ENCODE measurements around the gene SOHLH1.

- TF ChIP-seq CTCF (IDR thresholded peaks at IDR 0.05 in 2 of 3, conservative IDR thresholded peaks at IDR 0.05 in 1 of 3; ENCODE audit: control insufficient read depth in 2 of 3, extremely low read depth in 1 of 3, insufficient read depth in 1 of 3, low read depth in 3 of 3, low read length in 3 of 3) = no peak
- TF ChIP-seq ZBTB11 (CRISPR knock-in tag; IDR thresholded peaks at IDR 0.05) = no peak
- TF ChIP-seq, protein P1, sequence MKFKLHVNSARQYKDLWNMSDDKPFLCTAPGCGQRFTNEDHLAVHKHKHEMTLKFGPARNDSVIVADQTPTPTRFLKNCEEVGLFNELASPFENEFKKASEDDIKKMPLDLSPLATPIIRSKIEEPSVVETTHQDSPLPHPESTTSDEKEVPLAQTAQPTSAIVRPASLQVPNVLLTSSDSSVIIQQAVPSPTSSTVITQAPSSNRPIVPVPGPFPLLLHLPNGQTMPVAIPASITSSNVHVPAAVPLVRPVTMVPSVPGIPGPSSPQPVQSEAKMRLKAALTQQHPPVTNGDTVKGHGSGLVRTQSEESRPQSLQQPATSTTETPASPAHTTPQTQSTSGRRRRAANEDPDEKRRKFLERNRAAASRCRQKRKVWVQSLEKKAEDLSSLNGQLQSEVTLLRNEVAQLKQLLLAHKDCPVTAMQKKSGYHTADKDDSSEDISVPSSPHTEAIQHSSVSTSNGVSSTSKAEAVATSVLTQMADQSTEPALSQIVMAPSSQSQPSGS (IDR thresholded peaks at IDR 0.05; ENCODE audit: low read length) = no peak
- TF ChIP-seq SREBF1 (IDR thresholded peaks at IDR 0.05; ENCODE audit: low read length) = no peak
- TF ChIP-seq BCL11A (IDR thresholded peaks at IDR 0.05; ENCODE audit: low read depth, low read length) = no peak
- no peak for TF ChIP-seq NKRF (conservative IDR thresholded peaks at IDR 0.05)
- TF ChIP-seq POLR2AphosphoS5 (IDR thresholded peaks at IDR 0.05; ENCODE audit: low read length) = no peak
- no peak for TF ChIP-seq SMAD1 (IDR thresholded peaks at IDR 0.05; ENCODE audit: low read depth, partially characterized antibody)
- no peak for TF ChIP-seq TAF1 (IDR thresholded peaks at IDR 0.05; ENCODE audit: borderline replicate concordance, low read depth, low read length)
- no peak for TF ChIP-seq BACH1 (IDR thresholded peaks at IDR 0.05; ENCODE audit: borderline replicate concordance)
- no peak for TF ChIP-seq PBX3 (IDR thresholded peaks at IDR 0.05; ENCODE audit: insufficient replicate concordance, low read depth, low read length)
- TF ChIP-seq CEBPB (IDR thresholded peaks at IDR 0.05; ENCODE audit: borderline replicate concordance in 1 of 2, low read depth in 2 of 2, low read length in 2 of 2) = no peak
- TF ChIP-seq CREM (IDR thresholded peaks at IDR 0.05; ENCODE audit: low read depth) = no peak
Observed at GRCh38 chr9:135728436-135729110, 29.3 kb upstream of the SOHLH1 start.

All from GM12878 (cell line).